ENCODE results near the gene SHC2. TPM values are rescaled to one million over a fixed set of nuclear protein-coding genes. Genes with fewer than 3 reads are reported as not detected.

Gene SHC2
- total and polyA plus RNA-seq, 2 experiments from 2014 or later, result 2.2 to 4.6 TPM

DNA sequence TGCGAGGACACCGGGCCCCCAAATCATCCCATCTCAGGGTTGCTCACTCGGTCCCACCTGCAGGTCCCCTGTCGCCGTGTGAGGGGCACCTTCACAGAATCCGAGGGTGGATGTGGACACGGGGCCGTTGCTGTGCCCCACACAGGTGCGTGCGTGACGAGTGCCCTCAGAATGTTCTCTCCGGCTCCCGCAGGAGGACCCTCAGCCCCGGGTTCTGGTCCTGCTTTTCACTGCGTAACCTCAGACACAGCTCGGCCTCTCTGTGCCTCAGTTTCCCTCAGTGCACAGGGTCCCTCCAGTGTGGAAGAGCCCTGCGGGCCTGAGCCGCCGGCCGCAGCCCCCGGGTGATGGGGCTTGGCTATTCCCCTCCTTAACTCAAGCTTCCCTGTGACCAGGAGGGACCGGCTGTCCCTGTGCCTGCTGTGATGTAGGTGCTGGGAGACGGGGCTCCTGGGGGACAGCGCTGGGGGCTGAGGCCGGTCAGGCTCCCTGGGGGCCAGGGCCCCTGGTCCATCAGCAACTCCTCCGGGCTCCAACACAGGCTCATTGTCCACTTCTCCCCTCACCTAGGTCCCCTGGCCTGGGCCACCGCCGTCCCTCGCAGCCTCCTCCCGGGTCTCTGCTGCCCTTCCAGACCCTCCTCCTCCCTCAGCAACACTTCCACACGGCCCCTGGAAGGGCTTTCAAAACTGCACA, 4.8 kb downstream of the SHC2 start:
- peaks cover 15% of the 10 kb centered on the region for H3K27me3 ChIP-seq (ENCODE audit: insufficient read depth)
- H3K27ac ChIP-seq (ENCODE audit: low read depth), result no peak overlapping the region
- Mint-ChIP-seq H3K36me3 (ENCODE audit: low read depth) (peaks cover 2% of the 10 kb centered on the region; the same call in 1 of the 3 replicates), H3K27ac (no peak overlapping the region), H3K4me1 (peaks cover 7% of the 10 kb centered on the region; the same call in 2 of the 3 replicates), H3K9me3 (peaks cover 26% of the 10 kb centered on the region), H3K4me3 (no peak overlapping the region), H3K27me3 (ENCODE audit: insufficient read depth, low read depth, poor library complexity) (peaks cover 12% of the 10 kb centered on the region)
- no peak overlapping the region for H3K4me3 ChIP-seq
- H2AFZ ChIP-seq, result no peak overlapping the region
- no peaks in the 10 kb centered on the region for H3K79me2 ChIP-seq (replicated peaks; ENCODE audit: insufficient read depth)
- no peak for DNase-seq (ENCODE audit: low spot score)
- H3K36me3 ChIP-seq (ENCODE audit: insufficient read depth), result no peaks in the 10 kb centered on the region
- H3K4me1 ChIP-seq (ENCODE audit: insufficient read depth), result no peaks in the 10 kb centered on the region; the same call in 1 of the 2 replicates
- no peak overlapping the region for H3K4me2 ChIP-seq
- 0 out of 2 replicates have a peak, but pooled peaks cover 1% of the 10 kb centered on the region for H3F3A ChIP-seq (replicated peaks; ENCODE audit: low read depth)
- ATAC-seq, result no peak
- H4K20me1 ChIP-seq (replicated peaks; ENCODE audit: insufficient read depth), result no peaks in the 10 kb centered on the region
- no peaks in the 10 kb centered on the region for H3K9me2 ChIP-seq (ENCODE audit: insufficient read depth)
- TF ChIP-seq CREB1 (CRISPR knock-in tag; IDR thresholded peaks at IDR 0.05; ENCODE audit: low read depth) (no peak), JUNB (IDR thresholded peaks at IDR 0.05; ENCODE audit: unreplicated experiment) (no peak), ZNF114 (CRISPR knock-in tag; IDR thresholded peaks at IDR 0.05) (no peak), EZH2 (IDR thresholded peaks at IDR 0.05; ENCODE audit: low read depth, unreplicated experiment) (no peak), STAT1 (IDR thresholded peaks at IDR 0.05; ENCODE audit: unreplicated experiment) (no peak), EZH2phosphoT487 (IDR thresholded peaks at IDR 0.05; ENCODE audit: unreplicated experiment) (no peak), NANOG (IDR thresholded peaks at IDR 0.05; ENCODE audit: borderline replicate concordance) (no peak), POLR2AphosphoS5 (IDR thresholded peaks at IDR 0.05; ENCODE audit: low read depth) (no peak), ZNF331 (CRISPR knock-in tag; IDR thresholded peaks at IDR 0.05; ENCODE audit: low read depth) (no peak)
- TF ChIP-seq, protein P1, sequence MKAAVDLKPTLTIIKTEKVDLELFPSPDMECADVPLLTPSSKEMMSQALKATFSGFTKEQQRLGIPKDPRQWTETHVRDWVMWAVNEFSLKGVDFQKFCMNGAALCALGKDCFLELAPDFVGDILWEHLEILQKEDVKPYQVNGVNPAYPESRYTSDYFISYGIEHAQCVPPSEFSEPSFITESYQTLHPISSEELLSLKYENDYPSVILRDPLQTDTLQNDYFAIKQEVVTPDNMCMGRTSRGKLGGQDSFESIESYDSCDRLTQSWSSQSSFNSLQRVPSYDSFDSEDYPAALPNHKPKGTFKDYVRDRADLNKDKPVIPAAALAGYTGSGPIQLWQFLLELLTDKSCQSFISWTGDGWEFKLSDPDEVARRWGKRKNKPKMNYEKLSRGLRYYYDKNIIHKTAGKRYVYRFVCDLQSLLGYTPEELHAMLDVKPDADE (IDR thresholded peaks at IDR 0.05), result no peak
- TF ChIP-seq, protein P2, sequence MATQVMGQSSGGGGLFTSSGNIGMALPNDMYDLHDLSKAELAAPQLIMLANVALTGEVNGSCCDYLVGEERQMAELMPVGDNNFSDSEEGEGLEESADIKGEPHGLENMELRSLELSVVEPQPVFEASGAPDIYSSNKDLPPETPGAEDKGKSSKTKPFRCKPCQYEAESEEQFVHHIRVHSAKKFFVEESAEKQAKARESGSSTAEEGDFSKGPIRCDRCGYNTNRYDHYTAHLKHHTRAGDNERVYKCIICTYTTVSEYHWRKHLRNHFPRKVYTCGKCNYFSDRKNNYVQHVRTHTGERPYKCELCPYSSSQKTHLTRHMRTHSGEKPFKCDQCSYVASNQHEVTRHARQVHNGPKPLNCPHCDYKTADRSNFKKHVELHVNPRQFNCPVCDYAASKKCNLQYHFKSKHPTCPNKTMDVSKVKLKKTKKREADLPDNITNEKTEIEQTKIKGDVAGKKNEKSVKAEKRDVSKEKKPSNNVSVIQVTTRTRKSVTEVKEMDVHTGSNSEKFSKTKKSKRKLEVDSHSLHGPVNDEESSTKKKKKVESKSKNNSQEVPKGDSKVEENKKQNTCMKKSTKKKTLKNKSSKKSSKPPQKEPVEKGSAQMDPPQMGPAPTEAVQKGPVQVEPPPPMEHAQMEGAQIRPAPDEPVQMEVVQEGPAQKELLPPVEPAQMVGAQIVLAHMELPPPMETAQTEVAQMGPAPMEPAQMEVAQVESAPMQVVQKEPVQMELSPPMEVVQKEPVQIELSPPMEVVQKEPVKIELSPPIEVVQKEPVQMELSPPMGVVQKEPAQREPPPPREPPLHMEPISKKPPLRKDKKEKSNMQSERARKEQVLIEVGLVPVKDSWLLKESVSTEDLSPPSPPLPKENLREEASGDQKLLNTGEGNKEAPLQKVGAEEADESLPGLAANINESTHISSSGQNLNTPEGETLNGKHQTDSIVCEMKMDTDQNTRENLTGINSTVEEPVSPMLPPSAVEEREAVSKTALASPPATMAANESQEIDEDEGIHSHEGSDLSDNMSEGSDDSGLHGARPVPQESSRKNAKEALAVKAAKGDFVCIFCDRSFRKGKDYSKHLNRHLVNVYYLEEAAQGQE (IDR thresholded peaks at IDR 0.05; ENCODE audit: unreplicated experiment), result no peak
- TF ChIP-seq, protein P3, sequence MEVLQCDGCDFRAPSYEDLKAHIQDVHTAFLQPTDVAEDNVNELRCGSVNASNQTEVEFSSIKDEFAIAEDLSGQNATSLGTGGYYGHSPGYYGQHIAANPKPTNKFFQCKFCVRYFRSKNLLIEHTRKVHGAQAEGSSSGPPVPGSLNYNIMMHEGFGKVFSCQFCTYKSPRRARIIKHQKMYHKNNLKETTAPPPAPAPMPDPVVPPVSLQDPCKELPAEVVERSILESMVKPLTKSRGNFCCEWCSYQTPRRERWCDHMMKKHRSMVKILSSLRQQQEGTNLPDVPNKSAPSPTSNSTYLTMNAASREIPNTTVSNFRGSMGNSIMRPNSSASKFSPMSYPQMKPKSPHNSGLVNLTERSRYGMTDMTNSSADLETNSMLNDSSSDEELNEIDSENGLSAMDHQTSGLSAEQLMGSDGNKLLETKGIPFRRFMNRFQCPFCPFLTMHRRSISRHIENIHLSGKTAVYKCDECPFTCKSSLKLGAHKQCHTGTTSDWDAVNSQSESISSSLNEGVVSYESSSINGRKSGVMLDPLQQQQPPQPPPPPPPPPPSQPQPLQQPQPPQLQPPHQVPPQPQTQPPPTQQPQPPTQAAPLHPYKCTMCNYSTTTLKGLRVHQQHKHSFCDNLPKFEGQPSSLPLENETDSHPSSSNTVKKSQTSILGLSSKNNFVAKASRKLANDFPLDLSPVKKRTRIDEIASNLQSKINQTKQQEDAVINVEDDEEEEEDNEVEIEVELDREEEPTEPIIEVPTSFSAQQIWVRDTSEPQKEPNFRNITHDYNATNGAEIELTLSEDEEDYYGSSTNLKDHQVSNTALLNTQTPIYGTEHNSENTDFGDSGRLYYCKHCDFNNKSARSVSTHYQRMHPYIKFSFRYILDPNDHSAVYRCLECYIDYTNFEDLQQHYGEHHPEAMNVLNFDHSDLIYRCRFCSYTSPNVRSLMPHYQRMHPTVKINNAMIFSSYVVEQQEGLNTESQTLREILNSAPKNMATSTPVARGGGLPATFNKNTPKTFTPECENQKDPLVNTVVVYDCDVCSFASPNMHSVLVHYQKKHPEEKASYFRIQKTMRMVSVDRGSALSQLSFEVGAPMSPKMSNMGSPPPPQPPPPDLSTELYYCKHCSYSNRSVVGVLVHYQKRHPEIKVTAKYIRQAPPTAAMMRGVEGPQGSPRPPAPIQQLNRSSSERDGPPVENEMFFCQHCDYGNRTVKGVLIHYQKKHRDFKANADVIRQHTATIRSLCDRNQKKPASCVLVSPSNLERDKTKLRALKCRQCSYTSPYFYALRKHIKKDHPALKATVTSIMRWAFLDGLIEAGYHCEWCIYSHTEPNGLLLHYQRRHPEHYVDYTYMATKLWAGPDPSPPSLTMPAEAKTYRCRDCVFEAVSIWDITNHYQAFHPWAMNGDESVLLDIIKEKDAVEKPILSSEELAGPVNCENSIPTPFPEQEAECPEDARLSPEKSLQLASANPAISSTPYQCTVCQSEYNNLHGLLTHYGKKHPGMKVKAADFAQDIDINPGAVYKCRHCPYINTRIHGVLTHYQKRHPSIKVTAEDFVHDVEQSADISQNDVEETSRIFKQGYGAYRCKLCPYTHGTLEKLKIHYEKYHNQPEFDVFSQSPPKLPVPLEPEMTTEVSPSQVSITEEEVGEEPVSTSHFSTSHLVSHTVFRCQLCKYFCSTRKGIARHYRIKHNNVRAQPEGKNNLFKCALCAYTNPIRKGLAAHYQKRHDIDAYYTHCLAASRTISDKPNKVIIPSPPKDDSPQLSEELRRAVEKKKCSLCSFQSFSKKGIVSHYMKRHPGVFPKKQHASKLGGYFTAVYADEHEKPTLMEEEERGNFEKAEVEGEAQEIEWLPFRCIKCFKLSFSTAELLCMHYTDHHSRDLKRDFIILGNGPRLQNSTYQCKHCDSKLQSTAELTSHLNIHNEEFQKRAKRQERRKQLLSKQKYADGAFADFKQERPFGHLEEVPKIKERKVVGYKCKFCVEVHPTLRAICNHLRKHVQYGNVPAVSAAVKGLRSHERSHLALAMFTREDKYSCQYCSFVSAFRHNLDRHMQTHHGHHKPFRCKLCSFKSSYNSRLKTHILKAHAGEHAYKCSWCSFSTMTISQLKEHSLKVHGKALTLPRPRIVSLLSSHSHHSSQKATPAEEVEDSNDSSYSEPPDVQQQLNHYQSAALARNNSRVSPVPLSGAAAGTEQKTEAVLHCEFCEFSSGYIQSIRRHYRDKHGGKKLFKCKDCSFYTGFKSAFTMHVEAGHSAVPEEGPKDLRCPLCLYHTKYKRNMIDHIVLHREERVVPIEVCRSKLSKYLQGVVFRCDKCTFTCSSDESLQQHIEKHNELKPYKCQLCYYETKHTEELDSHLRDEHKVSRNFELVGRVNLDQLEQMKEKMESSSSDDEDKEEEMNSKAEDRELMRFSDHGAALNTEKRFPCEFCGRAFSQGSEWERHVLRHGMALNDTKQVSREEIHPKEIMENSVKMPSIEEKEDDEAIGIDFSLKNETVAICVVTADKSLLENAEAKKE (CRISPR knock-in tag; IDR thresholded peaks at IDR 0.05), result no peak
- TF ChIP-seq, protein P4, sequence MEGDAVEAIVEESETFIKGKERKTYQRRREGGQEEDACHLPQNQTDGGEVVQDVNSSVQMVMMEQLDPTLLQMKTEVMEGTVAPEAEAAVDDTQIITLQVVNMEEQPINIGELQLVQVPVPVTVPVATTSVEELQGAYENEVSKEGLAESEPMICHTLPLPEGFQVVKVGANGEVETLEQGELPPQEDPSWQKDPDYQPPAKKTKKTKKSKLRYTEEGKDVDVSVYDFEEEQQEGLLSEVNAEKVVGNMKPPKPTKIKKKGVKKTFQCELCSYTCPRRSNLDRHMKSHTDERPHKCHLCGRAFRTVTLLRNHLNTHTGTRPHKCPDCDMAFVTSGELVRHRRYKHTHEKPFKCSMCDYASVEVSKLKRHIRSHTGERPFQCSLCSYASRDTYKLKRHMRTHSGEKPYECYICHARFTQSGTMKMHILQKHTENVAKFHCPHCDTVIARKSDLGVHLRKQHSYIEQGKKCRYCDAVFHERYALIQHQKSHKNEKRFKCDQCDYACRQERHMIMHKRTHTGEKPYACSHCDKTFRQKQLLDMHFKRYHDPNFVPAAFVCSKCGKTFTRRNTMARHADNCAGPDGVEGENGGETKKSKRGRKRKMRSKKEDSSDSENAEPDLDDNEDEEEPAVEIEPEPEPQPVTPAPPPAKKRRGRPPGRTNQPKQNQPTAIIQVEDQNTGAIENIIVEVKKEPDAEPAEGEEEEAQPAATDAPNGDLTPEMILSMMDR (conservative IDR thresholded peaks at IDR 0.05; ENCODE audit: low read depth in 2 of 2), result no peak

Measured in GM23338 (cell line).